Amniotic epithelial cell (primary cell): ENCODE measurements around the gene FAM240A.

ENCODE experiments used
- DNase-seq: peaks from one replicate; pipeline ENCODE4 v3.0.0-alpha.2; 2010; ENCODE audit warnings: low read depth

FAM240A gene

DNA sequence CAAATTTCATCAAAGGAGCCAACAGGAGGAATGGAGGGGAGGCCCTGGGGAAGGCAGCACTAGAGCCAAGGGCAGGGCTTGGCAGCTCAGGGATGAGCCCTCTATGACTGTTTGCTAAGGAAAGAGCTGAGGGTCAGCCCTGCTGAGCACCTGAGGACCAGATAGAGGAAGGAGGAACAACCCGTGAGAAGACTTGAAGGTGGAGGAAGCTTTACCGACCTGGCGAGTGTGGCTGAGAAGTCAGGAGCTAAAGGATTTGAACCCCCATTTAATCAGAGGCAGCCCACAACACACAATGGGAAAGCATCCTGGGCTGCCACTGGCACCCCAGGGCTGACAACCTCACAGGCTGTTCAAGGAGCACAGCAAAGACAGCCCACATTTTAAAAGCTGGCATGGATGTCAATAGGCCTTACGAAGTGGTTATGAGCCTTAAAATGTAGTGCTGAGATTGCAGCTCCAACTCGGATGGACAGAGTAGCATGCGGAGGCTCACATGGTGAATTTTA, 25.5 kb upstream of the FAM240A start:
- DNase-seq, result no peak

DNA sequence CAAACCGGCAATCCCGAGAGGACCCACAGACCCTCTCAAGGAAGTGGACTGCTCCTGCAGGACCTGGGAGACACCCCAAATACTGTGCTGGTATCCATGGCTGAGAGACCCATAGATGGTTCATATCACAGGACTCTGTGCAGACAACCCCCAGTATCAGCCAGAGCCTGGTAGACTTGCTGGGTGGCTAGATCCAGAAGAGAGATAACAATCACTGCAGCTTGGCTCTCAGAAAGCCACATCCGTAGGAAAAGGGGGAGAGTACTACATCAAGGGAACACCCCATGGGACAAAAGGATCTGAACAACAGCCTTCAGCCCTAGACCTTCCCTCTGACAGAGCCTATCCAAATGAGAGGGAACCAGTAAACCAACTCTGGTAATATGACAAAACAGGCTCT, 25.1 kb upstream of the FAM240A start:
- peak; percentile 34 for DNase-seq

DNA sequence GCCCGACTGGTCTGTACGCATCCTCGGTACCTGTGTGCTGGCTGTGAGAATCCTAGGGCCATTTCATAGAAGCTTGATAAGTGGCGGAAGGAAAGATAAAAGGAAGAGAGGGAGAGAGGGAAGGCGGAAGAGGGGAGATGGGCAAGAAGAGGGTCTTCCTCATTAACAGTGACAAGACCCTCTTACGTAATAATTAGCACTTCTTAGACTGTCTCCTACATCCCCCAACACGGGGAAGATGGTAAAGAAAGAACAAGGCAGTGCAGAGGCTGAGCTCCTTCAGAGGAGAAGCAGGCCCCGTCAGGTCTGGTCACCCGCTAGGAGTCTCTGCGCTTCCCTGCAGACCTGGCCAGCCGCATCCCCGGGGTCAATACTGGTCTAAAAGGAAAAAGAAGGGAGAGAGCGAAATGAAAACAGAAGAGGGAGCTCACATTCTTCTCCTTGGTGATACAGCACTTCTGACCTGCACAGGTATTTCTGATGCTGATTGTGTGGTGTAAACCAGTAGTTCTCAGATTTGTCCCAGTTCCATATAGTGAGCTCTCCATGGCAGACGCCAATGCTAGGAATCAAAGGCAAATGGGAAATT, 19.0 kb upstream of the FAM240A start:
- DNase-seq, result no peak

DNA sequence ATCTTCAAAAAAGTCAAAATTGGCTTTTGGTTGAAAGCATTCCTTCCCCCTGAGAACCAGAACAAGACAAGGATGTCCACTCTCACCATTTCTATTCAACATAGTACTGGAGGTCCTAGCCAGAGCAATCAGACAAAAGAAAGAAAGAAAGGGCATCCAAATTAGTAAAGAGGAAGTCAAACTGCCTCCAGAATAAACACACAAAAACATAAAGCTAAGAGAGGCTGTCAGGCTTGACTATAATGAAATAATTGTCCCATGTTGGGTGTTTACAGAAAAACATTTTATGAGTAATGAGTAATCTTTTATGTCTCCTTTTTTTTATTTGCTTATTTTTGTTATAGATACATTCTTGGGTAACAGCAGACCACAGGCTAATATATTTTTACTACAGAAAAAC, 18.3 kb upstream of the FAM240A start:
- DNase-seq, result no peak

DNA sequence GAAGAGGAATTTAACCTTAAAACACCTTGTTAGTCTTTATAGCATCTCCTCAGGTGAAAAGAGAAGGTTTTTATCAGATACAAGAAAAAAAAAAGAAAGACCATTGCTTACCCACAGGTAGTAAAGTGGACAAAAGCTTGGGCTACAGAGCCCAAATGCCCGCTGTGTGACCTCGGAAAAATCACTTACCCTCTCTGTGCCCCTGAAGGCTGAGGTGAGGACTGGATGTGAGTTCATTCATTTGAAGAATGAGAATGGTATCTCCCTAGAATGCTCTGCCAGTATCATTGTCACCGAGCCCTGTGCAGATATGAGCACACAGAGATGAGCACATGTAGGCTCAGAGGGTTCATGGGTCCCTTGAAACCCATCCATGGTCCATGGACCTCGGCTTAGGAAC, 17.6 kb upstream of the FAM240A start:
- no peak for DNase-seq

DNA sequence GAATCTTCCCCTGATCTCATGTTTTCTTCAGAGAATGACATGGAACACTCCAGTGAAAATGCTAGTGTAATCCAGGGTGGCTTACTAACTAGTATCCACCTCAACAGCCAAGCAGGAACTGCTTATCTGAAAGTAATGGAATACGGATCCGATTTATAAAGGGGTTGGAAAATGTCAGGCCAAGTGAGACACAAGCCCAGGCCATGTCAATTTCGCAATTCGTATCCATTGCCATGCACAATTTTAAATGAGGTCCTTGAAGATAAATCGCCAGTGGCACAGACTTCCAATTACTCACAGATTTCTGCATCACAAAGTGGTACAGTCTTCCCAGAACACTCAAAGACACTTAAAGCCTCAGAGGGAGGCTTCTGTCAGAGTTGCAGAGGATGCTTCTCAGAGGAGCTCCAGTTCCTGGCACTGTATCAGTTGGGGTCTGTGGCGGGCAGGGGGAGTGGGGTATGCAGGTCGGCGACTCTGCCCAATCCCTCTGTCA, 16.5 kb upstream of the FAM240A start:
- DNase-seq, result no peak

DNA sequence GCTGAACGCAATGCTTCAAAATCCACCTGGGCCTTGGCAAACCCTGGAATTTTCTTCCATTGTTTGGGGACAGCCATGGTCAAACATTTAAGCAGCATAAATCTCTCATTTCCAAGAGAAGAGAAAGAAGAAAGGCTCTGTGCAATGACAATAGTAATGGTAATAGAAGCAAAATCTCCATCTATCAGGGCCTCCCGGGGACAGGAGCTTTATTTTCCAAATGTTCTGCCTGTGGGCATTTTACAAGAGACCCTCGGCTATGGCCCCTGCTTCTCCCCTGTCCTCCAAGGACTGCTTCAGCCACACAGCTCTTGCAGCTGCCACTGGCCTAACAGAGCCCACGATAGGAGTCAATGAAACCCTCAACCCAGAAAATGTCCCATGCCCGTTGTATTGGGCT, 12.7 kb upstream of the FAM240A start:
- no peak for DNase-seq

DNA sequence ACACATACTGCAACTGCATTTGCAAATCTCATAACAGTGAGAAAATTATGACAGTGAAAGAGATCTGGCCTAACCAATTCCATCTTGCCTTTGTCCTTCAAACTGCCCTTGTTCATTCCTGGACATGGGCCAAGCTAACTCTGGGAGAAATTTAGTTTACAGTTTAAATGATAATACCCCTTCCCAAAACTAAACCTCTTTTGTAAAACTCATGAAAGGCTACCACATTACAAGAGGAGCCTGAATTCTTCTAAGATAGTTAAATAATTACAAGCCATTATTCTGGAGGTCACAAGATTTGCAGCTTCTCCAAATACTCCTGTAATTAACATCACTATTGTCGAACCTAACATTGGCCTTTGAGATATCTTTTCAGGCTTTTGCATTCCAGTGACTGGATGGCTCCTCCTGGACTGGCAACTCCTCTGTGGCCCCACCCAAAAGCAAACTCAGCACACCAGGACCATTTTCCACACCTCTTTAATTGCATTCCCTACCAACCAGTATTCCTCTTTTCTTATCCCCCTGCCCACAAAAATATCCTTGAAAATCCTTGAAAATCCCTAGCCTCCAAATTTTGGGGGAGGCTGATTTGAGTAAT, 8.8 kb upstream of the FAM240A start:
- DNase-seq, result no peak

DNA sequence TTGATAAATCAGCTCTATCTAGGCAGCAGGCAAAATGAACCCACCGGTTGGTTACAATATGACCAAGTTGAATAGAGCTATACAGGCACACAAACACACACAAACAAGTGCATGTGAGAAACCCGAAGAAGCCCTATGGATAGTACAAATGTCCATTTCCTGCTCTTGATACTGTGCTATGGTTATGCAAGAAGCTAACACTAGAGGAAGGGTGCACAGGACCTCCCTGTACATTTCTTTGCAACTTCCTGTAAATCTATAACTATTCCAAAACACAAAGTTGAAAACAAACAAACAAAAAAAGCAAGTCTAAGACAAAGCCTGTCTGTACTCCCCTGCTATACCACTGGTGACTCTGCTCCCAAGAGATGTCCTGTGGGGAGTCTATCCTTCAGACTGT, 8.2 kb upstream of the FAM240A start:
- no peak for DNase-seq

DNA sequence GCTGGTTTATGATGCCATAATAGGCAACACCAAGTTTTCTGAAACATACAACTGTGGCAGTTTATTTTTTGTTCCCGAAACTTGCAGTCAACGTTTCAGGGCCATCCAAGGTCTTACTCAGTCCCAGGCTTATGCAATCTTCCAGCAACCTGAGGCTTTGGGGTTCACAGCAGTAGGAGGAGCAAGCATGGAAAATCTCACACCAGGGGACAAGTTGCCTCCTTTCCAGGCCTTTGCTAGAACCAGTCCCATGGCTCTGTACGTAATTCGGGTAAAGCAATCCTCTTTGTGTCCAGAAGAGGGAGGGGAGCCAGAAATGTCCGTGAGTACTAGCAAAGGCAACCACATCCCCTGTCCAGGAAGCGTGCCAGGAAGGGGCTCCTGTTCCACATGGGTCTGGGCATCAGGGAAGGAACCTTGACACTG, 4.7 kb upstream of the FAM240A start:
- DNase-seq, result peak; percentile 11

DNA sequence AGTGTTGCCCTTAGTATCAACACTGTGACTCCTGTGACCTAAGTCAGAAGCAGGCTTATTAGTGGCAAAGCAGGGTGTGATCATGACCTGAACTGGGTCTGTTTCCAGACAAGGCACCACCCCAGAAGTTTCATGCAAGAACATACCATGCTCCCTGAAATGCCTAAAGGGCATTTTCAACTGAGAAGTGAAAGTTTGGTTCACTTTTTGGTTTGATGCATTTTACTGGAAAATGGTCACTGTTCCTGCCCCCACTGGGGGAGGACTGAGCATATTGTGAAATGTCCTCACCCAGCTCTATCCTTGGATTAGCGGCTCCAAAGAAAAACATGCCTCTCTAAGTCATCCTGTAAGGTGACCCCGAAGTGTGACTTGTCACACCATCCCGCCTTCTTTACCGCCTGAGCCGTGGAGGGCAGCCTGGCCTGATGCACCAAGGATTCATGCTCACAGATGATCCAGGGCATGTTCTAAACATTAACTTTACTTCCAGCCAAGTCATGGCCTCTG, 3.1 kb upstream of the FAM240A start:
- no peak for DNase-seq

DNA sequence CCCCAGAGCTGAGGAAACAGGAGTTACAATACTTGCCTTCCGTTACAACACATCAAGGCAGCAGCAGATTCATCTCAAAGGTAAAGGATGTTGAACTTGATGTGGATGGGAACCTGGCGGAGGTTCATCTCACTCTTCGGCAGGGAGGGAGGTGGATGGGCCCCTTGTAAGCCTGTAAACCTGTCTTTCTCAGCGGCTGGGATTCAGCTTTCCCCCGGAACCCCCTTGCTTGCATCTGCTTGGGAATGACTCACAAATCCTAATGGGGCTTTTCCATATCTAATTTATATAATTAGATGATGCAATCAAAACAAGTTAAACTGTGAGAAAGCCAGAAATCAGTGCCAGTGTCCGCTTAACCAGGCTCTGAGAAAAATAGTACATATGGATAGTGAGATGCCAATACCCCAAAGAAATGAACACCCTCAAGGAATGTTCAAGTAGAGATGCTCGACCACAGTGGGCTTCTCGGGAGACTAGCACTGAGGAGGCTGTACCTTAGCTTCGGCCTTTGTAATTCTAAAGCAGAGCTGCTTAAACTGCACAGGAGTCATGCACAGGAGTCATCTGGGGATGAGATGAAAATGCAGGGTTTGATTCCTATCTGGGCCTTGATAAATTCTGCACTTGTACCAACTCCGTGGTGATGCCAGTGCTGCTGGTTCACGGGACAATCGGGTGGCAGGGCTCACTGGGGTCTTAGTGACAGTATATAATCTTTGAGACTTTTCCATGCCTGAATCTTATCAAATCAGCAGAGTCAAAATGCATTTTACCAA, 2.2 kb upstream of the FAM240A start:
- no peak for DNase-seq

DNA sequence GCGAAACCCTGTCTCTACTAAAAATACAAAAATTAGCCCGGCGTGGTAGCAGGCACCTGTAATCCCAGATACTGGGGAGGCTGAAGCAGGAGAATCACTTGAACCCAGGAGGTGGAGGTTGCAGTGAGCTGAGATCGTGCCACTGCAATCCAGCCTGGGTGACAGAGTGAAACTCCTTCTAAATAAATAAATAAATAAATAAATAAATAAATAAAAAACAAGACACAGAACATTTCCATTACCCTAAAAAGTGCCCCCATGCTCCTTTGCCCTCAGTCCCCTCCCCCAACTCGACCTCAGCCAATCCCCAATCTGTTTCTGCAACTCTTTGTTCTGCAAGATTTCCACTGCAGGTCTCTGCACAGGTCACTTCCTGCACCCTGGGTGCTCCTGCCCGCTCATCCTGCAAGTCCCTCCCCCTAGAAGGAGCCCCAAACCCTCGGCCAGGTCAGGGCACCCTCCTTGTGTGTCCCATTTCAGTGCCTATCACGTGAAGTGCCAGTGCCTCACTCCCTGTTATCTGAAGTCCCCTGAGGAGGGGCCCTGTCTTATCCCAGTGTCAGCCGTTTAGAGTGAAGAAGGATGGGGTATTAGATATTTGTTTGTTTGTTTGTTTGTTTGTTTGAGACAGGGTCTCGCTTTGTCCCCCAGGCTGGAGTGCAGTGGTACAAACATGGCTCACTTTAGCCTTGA, 1.1 kb downstream of the FAM240A start:
- DNase-seq, result no peak

DNA sequence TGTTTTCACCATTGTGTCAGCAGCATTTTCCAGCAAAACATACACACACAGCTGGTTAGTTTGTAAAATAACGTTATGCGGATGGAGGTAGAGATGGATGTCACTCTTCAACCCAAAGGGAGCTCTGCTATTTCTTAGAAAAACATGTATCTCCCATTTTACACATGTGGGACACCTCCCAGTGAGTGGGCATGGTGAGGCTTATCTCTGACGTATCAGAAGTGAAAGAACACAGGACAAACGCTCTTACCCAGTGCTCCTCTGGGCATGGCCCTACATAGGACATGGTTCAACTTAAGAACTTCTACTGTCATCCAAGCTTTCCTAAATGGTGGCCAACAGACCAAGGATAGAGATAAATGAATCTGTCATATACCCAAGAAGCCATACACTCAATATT, 2.1 kb downstream of the FAM240A start:
- no peak for DNase-seq

DNA sequence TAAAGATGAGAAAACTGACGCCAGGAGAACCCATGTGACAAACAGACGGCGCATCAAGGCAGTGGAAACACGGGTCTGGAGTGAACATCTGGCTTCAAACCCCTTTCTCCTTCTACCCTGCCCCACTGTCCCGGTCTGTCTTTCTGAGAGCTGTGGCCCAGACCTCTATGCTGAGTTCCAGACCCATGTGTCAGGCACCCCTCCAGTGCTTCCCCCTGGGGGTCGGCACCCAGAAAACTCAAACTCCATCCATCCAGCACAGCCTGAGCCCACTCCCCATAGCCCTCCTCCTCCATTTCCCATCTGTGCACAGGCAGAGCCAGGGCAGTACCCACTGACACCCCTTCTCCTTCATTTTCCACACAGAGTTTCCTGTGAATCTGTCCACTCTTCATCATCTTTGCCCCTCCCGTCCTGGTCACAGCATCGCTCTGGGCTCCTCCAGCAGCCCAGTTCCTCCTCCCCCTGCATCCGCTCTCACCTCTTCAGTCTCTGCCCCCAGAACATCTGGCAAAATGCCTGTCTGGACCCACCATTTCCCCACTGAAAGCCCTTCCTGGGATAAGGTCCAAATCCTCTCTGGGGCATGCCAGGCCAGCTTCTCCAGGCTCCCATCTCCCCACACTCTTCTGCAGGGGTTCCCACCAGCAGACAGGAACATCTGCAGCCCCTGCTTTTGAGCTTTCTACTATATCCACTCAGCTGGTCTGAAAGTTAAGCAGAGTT, 2.9 kb downstream of the FAM240A start:
- DNase-seq, result no peak

DNA sequence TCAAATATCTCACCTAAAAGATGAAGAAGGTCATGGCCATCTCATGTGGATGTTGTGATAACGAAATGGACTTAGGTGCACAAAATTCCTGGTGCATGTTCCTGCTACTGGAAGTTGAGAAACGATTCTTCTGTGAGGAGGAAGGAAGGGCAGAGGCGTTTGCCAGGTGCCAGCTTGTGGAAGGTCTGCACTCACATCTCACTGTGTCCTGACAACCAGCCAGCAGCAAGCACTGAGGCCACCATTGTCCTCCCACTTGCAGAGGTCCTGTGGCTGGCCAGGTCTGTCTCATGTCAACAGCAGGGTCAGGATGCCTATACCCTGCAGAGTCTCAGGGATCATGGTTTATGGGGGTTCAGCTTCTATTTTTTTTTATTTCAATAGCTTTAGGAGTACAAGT, 3.7 kb downstream of the FAM240A start:
- DNase-seq, result no peak

DNA sequence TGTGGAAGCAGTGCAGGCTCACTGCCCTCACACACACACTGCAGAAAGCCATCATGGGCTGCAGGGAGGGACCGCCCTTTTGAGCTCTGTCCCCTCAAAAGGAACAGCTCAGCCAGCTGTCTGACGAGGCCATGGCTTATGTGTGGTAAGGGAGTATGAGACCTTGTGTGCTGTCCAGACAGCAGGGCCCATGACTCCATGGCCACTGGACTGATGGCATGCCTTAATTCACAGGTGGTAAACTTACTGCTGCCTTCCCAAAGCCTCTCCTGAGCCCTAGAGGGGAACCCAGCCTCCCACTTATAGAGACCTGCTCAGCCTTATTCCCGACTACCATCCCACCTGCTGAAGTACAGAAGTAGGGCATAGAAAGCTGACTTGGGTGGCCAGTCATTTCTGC, 5.6 kb downstream of the FAM240A start:
- DNase-seq, result no peak

DNA sequence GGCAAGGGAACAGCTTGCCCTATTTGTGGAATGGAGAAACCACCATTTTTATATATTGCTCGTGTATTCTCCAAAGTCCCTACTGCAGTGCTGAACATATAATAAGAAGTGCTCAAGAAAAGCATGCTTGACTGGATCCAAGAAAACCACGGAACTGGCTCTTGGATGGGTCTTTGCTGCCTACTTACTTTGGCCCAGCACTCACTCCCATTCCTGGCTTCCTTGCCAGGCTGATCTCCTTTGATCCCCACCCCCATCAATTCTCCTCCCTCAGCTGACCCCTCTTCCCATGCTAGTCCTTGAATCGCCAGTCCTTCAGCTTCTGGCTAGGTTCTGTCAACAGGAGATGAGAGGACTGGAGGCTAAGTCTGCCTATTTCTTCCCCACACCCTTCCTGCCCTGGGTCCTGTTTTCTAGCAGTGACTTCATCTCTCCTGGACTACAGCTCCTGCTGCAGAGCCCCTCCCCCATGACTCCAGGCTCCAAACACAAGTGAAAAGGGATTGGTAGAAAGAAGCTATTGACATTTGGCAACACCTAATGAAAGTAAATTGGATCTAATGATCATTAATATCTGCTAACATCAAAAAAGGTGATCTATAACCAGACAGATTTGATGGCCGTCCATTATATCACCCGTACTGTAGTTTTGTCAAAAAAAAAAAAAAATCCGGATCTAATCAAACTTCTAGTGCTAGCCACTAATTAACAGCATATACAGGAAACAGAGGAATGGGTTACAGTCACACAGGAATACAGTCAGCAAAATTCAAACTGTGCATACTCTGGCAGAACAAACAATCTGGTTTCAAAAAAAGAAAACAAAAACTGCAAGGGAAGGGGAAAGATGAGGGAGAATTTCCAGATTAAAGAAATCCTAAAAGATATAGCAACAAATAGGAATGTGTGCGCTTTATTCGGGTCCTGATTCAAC, 7.8 kb downstream of the FAM240A start:
- DNase-seq, result no peak

DNA sequence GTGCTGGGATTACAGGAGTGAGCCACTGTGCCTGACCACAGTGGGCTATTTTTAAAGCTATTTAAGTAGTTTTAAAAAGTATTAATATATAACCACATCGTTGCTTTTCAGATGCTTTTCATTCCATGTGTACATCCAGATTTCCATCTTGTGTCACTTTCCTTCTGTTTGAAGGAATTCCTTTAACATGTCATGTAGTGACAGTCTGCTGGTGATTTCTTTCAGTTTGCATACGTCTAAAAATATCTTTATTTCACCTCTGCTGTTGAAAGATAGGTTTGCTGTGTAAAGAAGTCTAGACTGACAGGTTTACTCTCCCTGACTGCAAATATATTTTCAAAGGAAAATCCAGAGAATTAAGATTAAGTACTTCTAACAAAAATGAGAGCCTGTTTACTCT, 12.2 kb downstream of the FAM240A start:
- DNase-seq, result no peak

DNA sequence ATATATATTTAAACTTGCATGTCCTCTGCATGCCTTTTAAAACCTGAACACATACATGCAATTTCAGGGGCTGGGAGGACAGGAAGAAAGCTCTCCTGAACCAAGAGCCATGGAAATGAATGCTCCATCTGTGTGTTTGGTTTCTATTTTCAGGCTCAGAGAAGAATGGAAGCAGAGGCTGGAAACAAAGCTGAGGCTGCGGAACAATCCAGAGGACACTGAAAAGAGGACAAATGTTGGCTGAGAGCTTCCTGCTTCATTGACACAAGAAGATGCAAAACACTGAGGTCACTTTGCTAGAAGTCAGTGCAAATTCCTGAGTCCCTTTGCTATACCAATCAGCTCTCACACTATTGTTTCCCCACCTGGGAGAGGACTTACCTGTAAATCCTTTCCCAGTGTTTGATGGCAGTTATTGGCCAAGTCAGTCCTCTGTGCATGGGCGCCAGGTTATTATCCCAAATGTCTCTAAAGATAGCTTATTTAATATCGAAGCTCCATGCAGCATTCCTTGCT, 12.7 kb downstream of the FAM240A start:
- DNase-seq, result no peak
